GM21381 (cell line): Measurements from ENCODE around the gene SPG7.

Experiments used
- ATAC-seq: cut with Tn5 transposase; IDR thresholded peaks from one replicate; pipeline ENCODE4 v1.9.1; 2021; ENCODE audit warnings: mild to moderate bottlenecking, moderate library complexity; ENCODE audit not compliant: unreplicated experiment

SPG7 gene

DNA sequence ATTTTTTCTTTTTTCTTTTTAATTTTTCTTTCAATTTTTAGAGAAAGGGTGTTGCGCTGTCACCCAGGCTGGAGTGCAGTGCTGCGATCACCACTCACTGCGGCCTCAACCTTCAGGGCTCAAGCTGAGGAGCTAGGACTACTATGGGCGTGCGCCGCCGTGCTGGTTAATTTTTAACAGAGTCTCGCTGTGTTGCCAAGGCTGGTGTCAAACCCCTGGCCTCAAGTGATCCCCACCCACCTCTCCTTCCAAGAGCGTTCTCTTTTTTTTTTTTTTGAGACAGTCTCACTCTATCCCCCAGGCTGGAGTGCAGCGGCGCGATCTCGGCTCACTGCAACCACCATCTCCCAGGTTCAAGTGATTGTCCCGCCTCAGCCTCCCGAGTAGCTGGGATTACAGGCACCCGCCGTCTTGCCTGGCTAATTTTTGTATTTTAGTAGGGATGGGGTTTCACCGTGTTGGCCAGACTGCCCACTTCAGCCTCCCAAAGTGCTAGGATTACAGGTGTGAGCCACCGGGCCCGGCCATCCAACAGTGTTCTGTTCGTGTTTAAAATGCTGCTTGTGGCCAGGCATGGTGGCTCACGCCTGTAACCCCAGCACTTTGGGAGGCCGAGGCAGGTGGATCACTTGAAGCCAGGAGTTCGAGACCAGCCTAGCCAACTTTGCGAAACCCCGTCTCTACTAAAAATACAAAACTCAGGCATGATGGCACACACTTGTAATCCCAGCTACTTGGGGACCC is 37.8 kb downstream of the SPG7 start:
- ATAC-seq: no peak

DNA sequence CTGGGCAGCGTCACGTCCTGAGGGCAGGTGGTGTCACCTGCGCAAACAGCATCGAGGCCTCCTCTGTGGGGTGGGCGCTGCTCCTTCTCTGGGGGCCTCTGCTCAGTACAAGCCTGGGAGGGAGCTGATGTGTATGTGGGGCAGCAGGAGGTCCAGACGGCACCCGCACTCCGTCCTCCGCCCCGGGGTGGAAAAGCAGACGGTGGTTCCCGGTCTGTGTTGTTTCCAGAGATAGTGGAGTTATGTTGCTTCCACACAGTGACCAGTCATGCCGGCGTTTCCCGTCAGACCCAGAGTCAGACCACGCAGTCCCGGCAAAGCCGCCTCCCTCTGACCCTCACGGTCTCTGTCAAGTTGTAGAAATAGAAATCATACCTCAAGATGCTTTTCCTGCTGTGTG is 38.6 kb downstream of the SPG7 start:
- ATAC-seq: no peak

DNA sequence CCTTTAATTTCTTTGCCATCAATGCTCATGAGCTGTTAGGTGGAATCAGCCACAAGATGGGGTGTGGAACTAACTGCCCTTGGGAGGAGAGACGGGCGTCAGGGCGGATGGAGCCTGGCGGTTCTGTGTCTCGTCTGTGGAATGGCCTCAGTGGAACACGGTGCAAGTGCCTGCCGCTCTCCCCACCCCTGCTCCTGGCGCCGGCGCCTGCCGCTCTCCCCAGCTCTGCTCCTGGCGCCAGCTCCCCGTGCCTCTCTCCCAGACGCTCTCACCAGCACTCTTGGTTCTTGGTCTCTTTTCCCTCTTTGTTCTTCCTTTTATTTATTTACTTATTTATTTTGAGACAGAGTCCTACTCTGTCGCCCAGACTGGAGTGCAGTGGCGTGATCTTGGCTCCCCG is 39.1 kb downstream of the SPG7 start:
- no peak for ATAC-seq

DNA sequence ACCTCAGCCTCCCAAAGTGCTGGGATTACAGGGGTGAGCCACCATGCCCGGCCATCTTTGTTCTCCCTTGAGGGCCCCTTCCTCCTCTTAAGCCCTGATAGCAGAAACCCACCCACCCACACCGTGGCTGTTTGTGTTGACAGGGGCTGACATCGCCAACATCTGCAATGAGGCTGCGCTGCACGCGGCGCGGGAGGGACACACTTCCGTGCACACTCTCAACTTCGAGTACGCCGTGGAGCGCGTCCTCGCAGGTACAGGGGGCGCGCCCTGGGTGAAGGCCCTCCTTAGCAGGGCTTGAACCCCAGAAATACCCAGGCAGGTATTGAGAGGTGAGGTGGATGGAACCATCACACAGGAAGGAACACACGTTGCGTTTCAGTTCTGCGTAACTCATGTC is 39.7 kb downstream of the SPG7 start:
- no peak for ATAC-seq

DNA sequence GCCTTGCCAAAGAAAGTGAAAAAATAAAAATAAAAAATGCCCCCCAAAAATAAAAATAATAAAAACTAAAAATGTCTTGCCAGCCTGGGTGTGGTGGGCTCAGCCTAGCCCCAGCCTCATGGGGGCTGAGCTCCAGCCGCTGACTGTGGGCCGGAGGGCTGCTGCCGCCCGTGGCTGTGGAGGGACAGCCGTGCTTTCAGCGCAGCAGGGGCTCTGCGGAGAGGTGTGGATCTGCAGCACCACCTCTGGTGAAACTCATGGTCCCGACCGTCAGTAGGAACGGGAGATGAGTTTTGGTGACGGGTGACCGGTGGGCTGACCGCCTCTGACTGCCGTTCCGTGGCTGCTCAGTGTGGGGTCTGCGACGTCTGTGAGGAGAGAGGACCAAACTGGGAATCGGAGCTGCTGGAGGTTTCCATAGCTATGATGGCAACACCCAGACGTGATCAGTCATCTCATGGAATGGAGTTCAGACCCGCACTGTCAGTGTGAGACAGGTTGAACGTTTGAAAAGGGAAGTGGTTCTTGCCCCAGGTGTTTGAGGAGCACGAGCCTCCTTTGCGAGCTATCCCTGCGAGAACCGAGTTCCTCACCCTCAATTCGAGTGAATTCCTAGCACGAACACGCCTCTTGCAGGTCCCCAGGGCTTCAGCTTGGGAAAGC is 40.3 kb downstream of the SPG7 start:
- no peak for ATAC-seq

DNA sequence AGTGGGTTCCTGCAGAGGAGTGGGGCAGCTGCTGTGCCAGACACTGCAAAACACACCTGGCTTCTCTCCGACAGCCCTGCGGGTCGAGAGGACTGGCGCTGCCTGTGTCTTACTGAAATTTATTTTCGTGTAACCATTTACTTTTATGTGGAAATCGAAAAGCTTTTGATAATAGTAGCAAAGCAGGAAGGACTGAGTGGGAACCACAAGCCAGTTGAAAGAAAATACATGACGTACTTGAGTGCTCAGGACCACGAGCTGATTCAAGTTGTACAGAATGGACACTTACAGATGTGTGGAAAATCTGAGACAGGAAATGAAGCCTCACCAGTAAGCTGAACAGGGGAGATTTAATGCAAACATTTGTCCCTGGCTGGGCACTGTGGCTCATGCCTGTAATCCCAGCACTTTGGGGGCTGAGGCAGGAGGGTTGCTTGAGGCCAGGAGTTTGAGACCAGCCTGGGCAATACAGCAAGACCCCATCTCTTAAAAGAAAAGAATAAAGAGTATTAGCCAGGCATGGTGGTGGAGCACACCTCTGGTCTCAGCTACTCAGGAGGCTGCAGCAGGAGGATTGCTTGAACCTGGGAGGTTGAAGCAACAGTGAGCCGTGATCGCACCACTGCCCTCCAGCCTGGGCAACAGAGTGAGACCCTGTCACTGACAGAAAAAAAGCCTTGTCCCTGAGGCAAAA is 41.0 kb downstream of the SPG7 start:
- ATAC-seq: no peak

DNA sequence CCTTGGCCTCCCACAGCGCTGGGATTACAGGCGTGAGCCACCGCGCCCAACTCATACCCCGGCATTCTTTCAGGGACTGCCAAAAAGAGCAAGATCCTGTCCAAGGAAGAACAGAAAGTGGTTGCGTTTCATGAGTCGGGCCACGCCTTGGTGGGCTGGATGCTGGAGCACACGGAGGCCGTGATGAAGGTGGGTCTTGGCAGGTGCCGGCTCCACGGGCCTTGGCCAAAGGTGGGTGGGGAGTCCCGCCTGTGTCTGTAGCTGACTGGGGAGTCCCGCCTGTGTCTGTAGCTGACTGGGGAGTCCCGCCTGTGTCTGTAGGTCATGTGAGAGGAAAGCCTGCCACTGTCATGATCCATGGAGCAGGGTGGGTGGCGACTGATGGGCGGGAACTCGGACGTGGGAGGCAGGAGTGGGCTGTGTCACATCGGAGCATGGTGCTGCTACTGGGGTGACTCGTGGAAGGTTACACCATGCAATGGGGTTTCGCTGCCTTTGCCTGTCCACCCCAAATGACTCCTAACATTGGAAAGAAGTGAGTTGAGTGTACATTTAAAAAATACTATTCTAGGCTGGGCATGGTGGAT is 42.3 kb downstream of the SPG7 start:
- no peak for ATAC-seq

DNA sequence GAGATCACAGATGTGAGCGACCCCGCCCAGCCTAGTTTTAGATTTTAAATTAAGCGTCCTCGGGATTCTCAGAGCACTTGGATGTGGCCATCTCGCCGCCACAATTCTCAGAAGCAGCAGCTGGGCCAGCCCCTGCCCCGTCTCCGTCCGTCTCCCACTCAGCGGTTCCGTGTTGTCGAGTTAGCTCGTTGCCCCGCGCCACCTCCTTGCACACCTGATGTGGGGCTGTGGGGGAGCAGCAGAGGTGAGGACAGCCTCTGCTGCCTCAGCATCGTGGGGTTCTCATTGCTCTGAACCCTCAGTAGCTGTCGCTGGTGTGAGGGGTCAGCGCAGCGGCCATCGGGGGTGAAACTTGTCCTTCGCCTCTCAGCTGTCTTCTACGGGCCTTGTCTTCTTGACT is 44.1 kb downstream of the SPG7 start:
- ATAC-seq: no peak

DNA sequence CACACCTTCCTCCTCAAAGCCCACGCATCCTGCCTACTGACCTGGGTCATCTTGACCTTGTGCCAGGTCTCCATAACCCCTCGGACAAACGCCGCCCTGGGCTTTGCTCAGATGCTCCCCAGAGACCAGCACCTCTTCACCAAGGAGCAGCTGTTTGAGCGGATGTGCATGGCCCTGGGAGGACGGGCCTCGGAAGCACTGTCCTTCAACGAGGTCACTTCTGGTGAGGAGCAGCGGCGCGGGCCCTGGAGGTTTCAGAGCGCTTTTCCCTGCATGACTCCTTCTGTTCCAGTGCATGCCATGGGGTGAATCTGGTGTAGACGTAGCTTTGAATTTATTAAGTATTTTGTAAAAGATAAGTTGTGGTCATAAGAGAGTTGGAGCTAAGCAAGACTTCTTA is 44.7 kb downstream of the SPG7 start:
- ATAC-seq: no peak

DNA sequence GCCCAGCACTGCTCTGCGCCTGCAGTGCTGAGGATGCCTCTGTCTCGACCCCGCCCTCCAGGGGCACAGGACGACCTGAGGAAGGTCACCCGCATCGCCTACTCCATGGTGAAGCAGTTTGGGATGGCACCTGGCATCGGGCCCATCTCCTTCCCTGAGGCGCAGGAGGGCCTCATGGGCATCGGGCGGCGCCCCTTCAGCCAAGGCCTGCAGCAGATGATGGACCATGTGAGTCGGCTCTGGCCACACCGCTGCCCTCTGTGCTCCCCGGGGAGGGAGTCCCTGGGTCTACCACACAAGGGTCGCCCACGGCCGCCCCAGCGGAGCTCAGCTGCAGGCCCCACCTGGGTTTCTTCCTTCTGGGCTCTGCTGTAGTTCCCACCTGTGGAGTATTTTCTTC is 45.5 kb downstream of the SPG7 start:
- ATAC-seq: no peak

DNA sequence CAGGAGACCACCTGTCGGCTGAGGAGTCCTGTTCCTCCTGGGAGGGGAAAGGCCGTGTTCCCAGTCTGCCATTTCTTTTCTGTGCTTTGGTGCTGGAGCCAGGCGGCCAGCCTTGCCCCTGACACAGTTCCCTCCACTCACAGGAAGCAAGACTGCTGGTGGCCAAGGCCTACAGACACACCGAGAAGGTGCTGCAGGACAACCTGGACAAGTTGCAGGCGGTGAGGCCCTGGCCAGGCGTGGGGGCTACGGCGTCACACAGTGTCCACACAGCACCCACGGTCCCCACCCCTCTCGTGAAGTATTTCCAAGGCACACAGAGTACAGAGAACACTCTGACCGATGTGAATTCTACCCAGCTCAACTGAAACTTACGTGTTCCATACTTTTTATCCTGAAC is 46.1 kb downstream of the SPG7 start:
- ATAC-seq: no peak

DNA sequence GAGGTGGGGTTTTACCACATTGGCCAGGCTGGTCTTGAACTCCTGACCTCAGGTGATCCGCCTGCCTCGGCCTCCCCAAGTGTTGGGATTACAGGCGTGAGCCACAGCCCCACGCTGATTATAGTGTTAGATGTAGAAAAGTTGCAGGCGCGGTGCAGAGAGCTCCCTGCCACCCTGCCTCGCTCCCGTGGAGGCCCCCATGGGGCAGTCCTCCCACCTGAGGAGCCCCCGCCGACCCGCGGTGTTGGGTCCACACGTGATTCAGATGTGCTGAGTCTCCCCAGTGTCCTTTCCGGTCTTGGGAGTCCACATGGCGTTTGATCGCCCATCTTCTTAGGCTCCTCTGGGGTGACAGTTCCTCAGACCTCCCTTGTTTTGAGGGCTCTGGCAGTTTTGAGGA is 47.1 kb downstream of the SPG7 start:
- ATAC-seq: no peak

DNA sequence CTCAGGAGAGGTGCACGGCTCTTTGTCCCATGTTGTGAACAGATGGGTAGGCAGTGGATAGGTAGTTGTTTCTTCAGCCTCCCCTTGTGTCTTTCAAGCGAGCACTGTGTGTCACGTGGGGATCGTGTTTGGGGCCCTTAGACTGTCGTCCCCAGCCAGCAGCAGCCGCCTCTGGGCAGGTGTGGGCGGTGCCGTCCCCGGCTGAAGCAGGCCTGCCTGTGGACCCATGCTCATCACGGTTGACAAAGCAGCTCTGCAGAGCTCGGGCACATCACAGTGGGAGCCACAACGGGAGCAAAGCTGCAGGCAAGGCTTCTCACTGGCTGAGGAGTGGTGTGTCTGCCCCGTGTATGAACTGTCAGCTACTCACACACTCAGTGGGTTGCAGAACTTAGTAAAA is 47.6 kb downstream of the SPG7 start:
- ATAC-seq: no peak

DNA sequence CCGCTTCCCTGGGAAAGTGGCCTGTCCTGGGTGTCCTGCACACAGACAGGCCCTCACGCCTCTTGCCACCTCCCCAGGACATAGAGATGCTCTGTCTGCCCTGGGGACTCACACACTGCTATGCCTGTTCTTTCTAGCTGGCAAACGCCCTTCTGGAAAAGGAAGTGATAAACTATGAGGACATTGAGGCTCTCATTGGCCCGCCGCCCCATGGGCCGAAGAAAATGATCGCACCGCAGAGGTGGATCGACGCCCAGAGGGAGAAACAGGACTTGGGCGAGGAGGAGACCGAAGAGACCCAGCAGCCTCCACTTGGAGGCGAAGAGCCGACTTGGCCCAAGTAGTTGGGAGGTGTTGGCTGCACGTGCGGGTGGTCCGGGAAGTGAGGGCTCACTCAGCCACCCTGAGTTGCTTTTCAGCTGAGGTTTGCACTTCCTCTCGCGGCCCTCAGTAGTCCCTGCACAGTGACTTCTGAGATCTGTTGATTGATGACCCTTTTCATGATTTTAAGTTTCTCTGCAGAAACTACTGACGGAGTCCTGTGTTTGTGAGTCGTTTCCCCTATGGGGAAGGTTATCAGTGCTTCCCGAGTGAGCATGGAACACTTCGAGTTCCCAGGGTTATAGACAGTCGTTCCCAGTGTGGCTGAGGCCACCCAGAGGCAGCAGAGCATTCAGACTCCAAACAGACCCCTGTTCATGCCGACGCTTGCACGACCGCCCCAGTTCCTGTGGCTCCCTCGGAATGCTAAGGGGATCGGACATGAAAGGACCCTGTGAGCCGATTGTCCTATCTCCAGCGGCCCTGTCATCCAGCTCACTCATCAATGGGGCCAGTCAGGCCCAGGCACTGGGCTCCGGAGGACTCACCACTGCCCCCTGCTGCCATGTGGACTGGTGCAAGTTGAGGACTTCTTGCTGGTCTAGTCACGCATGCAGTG is 48.8 kb downstream of the SPG7 start:
- ATAC-seq: no peak

DNA sequence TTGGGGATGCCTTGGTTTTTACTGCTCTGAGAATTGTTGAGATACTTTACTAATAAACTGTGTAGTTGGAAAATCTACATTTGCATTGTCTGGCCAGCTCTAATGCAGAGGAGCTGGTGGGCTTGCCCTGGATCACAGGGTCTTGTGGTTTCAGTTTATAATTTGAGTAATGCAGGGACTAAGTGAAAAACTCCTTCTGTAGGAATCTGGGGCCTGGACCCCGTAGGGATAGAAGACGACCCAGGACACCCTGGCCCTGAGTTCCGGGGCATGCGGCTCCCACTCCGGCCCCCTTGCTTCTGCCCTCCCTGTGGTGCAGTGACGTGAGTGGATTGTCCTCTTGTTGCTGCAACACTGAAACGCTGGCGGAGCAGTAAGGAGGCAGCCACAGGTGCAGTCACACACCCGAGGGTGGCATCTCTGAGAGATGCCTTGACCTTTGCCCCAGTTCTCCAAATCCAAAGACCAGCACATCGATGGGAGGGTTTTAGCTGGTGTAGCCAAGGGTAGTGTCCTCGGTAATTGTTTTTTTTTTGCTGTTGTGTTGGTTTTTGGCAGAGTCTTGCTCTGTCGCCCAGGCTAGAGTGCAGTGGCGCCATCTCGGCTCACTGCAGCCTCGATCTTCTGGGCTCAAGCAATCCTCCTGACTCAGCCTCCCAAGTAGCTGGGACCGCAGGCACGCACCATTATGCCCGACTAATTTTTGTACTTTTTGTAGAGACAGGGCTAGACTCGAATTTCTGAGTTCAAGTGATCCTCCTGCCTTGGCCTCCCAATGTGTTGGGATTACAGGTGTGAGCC is 49.7 kb downstream of the SPG7 start:
- no peak for ATAC-seq

DNA sequence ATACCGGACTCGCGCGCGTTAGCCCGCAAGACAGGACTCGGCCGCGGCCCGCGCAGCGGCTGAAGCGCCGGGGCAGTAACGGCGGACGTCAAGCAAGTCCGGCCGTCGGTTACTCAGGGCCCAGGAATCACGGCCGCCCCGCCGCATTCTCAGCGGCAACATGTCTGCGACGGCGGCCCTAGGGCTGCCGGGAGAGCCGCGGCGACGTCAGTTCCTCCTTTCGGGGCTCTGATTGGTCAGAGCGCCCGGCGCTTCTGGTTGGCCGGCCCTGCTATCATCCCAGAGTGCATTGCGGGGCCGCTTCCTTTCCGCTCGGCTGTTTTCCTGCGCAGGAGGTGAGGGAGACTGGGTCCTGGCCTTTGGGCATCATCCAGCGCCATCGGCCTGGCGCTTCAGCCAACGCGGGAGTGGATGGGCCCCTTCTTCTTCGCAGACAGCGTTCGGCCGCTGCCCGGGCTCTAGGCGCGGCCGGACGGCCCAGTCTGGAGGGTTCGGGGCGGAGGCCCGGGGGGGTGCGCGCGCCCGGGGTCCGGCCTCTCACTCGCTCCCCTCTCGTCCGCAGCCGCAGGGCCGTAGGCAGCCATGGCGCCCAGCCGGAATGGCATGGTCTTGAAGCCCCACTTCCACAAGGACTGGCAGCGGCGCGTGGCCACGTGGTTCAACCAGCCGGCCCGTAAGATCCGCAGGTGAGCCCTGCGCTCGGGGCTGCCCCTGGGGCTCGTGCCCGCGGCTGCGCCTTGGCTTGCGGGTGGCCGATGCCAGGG is 52.4 kb downstream of the SPG7 start, which contains the start of gene RPL13:
TSS of gene RPL13 (plus strand) at position 305 of the 764 bp plus-strand sequence. CDS start at position 583, 278 bp downstream.
- peak; percentile 85 for ATAC-seq

DNA sequence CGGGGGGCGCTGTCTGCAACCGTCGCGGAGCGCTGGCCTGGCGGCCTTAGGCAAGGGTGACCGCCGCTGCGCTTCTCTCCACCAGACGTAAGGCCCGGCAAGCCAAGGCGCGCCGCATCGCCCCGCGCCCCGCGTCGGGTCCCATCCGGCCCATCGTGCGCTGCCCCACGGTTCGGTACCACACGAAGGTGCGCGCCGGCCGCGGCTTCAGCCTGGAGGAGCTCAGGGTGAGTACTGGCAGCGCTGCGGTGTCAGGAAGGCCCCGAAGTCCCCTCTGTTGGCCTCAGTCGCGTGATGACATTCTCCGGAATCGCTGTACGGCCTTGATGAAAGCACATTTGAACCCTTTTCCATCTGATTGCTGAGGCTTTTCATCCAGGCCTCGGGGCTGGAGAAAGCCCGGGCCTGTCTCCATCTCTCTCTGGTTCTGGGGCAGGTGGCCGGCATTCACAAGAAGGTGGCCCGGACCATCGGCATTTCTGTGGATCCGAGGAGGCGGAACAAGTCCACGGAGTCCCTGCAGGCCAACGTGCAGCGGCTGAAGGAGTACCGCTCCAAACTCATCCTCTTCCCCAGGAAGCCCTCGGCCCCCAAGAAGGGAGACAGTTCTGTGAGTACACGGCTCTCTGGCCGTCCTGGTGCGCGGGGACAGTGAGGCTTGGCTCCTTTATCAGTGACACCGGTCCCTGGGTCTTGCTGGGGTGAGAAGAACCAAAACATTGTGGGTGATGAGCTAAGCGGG is 53.1 kb downstream of the SPG7 start:
- no peak for ATAC-seq

DNA sequence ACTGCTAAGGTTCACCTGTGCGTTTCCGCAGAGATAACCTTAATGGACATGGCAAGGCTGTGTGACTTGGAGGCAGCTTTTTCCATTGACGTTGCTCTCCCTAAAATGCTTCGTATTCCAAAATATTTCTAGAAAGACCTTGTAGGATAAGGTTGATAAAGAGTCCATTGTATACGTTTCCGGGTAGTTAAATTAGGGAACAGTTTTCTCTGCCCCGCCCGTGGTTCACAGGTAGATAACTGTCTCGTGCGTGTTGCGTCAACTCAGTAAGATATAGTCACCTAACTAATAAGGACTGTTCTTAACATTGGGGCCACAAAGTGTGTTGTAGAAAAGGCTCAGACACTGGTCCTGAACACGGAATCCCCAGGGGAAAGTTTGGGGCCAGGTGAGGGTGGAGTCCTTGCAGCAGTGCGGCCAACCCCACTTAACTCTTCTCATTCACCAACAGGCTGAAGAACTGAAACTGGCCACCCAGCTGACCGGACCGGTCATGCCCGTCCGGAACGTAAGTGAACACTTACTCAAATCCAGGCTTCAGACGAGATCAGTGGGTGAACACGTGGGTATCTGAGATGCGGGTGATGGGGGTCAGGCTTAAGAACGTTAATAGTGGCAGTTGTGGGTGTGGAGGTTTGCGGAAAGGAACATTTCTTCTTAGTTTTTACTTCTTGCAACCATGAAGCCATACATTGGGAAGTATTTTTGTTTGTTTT is 53.8 kb downstream of the SPG7 start:
- no peak for ATAC-seq
